NCI-H1417 treated with DMSO at 0.1 percent for 48 hours (cell line): ENCODE measurements around the gene GRID2.

Experiments
- DNase-seq: peaks from one replicate; lab custom pipeline; 2025; lab: John Stamatoyannopoulos, UW

Gene GRID2

GRCh38 chr4:92962831-92963230 is 659.1 kb downstream of the GRID2 start:
- DNase-seq, result no peak

- no peak for DNase-seq
Measured at GRCh38 chr4:92968556-92968955, 664.8 kb downstream of the GRID2 start.

GRCh38 chr4:92968996-92969395 is 665.2 kb downstream of the GRID2 start:
- no peak for DNase-seq

GRCh38 chr4:92969650-92970379 is 666.0 kb downstream of the GRID2 start:
- no peak for DNase-seq

GRCh38 chr4:92970996-92971395 is 667.2 kb downstream of the GRID2 start:
- no peak for DNase-seq

GRCh38 chr4:92988301-92988700 is 684.5 kb downstream of the GRID2 start:
- no peak for DNase-seq

GRCh38 chr4:92992758-92993157 is 689.0 kb downstream of the GRID2 start:
- DNase-seq, result no peak

- DNase-seq, result no peak
Measured at GRCh38 chr4:92994727-92995126, 691.0 kb downstream of the GRID2 start.

GRCh38 chr4:92996533-92996932 is 692.8 kb downstream of the GRID2 start:
- DNase-seq, result no peak

- no peak for DNase-seq
Measured at GRCh38 chr4:93000910-93001309, 697.1 kb downstream of the GRID2 start.

- no peak for DNase-seq
Measured at GRCh38 chr4:93002240-93002639, 698.5 kb downstream of the GRID2 start.

GRCh38 chr4:93016350-93016749 is 712.6 kb downstream of the GRID2 start:
- no peak for DNase-seq

- no peak for DNase-seq
Measured at GRCh38 chr4:93018243-93018642, 714.5 kb downstream of the GRID2 start.

GRCh38 chr4:93018806-93019205 is 715.0 kb downstream of the GRID2 start:
- DNase-seq, result no peak

GRCh38 chr4:93029769-93030168 is 726.0 kb downstream of the GRID2 start:
- no peak for DNase-seq

GRCh38 chr4:93030670-93031069 is 726.9 kb downstream of the GRID2 start:
- DNase-seq, result no peak

- no peak for DNase-seq
Measured at GRCh38 chr4:93031431-93032098, 727.8 kb downstream of the GRID2 start.

- DNase-seq, result no peak
Measured at GRCh38 chr4:93042746-93043145, 739.0 kb downstream of the GRID2 start.

- no peak for DNase-seq
Measured at GRCh38 chr4:93053140-93053539, 749.4 kb downstream of the GRID2 start.

GRCh38 chr4:93061826-93062225 is 758.1 kb downstream of the GRID2 start:
- no peak for DNase-seq

- no peak for DNase-seq
Measured at GRCh38 chr4:93063325-93063724, 759.6 kb downstream of the GRID2 start.

- no peak for DNase-seq
Measured at GRCh38 chr4:93065790-93066189, 762.0 kb downstream of the GRID2 start.

- DNase-seq, result no peak
Measured at GRCh38 chr4:93066749-93067148, 763.0 kb downstream of the GRID2 start.

- no peak for DNase-seq
Measured at GRCh38 chr4:93072292-93072691, 768.5 kb downstream of the GRID2 start.
